Stimulated activated CD4-positive, alpha-beta T cell treated with anti-CD3 and anti-CD28 coated beads, Interleukin-15, amount 100 ng/mL, for 1 hour (primary cell): ENCODE data around the gene ARHGAP25.

ENCODE experiments used
- DNase-seq, 2 donors: peaks; one replicate each; pipeline ENCODE4 v3.0.0-alpha.2; 2020; ENCODE audit warnings: low read depth in 1 of 2, low spot score in 1 of 2

ARHGAP25 gene, protein sequence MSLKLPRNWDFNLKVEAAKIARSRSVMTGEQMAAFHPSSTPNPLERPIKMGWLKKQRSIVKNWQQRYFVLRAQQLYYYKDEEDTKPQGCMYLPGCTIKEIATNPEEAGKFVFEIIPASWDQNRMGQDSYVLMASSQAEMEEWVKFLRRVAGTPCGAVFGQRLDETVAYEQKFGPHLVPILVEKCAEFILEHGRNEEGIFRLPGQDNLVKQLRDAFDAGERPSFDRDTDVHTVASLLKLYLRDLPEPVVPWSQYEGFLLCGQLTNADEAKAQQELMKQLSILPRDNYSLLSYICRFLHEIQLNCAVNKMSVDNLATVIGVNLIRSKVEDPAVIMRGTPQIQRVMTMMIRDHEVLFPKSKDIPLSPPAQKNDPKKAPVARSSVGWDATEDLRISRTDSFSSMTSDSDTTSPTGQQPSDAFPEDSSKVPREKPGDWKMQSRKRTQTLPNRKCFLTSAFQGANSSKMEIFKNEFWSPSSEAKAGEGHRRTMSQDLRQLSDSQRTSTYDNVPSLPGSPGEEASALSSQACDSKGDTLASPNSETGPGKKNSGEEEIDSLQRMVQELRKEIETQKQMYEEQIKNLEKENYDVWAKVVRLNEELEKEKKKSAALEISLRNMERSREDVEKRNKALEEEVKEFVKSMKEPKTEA

DNA sequence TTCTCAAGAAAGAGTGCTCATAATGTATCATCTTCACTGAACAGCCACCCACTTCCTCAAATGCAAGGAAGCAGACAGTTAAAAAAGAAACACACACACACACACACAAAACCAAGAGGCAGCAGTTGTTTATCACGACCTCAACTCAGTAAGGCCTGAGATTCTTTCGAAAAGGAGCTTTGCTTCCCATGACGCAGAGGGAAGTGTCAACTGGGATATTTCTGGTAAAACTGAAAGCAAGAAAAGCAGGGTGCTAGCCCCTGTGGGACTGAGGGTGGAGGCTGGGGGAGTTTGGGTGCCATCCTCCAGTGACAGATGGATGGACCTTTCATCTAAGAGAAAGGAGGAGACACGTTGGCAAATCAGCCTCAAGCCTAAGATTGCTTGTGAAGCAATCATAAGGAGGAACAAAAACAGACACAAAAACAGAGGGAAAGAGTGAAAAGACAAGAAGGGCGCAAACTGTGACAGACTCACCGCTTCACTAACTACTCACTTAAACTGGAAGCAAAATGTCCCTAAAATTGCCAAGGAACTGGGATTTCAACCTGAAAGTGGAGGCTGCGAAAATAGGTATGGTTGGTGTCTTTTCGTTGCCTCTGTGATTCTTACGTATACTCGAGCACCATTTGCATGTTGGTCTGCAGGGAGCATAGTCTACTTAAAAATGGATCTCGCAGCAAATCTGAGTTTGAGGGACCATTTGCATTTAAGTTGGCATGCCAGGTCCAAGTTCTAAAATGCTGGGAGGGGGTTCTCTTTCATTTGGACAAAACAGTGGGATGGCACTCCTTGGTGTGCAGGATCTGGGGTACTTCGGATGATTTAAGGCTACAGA lies at the start of gene ARHGAP25:
ARHGAP25 (plus strand) TSS at position 124 of the 838 bp plus-strand sequence; CDS start at position 513, 389 bp downstream.
- no peak for DNase-seq

DNA sequence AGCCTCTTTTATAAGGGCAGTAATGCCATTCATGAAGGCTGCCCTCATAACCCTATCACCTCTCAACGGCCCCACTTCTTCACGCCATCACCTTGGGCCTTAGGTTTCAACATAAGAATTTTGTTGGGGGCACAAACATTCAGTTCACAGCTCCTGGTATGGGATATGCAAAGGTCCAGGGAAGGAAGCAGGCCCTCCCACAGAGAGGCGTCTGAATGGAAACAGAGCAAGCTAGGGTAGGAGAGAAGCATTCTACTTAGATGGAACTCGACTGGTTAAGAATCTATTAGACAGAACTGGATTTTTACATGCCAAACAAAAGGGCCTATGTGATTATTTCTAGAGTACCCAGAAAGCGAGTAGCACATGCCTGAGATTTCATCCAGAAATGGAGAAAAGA lies 48.4 kb upstream of the ARHGAP25 start:
- DNase-seq = no peak

DNA sequence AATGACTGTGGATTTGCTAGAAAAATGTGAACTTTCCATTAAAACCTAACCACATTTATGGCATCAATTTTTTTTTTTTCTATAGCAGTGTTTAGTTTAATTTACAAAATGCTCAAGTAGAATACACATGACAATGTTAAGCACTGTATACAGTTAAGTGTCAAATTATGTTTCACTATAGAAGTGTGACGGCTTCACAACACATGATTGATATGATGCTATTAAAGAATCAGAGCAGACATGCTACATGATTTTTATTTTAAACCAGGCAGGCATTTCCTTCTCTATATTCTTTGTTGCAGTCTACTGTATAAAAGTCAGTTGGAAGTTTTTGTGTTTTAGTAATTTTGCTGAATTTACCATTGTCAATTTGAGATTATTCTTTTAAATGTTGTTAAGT lies 47.6 kb upstream of the ARHGAP25 start:
- no peak for DNase-seq

DNA sequence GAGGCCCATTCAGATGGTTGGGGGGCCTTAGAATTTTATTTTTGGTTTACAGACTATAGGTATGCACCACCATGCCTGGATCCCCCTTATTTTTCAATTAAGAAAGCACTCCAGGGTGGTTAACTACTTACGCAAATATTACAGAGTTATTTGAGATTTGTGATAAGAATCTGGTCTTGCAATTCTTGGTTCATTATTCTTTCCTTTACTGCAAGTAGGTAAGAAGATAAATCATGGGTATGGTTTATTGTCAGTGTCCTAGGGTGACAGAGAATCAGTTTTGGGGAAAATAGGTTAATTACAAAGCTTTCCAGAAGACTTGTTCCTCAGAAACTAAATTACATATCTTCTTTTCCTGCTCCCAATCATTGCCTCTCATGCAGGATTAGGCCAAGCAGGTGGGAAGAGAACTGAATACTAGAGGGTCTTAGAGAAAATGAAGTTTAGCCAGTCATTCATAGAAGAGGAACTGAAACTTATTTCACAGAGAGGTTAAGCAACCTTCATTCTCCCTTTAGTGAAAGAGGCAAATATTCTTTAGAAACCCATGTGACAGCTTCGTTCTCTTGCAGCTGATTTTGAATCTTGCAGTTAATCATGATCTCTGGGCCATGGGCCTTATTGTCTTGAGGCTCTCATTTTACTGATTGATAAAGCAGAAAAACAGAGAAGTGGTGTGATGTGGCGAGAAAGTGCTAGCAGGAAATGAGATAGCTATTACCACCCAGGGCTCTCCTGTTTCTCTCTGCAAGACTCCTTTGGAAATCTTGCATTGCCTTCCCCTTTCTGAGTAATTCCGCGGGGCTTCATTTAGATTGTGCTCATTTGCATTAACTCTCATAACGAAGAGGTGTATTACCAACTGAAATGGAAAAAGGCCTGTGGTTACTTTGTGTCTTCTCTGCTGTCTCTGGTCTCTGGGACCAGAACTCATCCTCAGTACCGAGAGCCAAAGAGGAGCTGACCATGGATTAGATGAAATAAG lies 44.8 kb upstream of the ARHGAP25 start:
- DNase-seq = no peak

DNA sequence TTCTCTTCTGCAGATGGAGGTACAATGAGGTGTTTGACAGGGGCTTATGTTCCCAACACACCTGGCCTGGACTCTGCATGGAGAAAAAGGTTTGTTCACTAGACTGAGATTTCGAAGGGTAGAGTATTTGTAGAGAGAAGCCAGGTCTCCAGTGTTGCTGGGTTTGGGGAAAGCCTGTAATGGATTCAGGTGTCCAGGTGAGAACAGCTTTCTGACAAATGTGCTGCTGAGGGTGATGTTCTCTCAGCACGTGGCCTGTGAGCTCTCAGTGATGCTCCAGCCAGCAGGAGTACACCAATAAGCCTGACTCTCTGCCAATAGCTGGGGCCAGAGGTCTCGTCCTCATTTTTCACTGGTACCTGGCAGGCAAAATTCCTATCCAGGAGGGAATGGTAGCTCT lies 43.8 kb upstream of the ARHGAP25 start:
- no peak for DNase-seq

DNA sequence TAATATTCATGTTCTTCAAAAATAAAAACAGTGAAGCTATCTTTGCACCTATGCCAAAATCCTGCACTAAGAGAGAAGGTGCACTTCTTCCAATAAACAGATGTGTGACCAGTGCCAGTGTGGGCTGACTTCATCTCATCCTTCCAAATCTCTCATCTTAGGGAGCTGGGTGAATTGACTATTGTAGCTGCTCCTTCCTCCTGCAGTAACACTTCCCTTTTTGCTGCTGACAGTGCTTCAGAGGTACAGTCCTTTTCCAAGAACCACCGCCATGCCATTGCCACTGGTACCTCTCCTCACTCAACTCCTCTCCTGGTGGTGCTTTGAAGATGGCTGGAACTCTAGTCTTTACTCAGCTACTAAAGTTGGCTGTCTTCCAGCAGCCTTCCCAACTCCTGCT lies 42.1 kb upstream of the ARHGAP25 start:
- no peak for DNase-seq

DNA sequence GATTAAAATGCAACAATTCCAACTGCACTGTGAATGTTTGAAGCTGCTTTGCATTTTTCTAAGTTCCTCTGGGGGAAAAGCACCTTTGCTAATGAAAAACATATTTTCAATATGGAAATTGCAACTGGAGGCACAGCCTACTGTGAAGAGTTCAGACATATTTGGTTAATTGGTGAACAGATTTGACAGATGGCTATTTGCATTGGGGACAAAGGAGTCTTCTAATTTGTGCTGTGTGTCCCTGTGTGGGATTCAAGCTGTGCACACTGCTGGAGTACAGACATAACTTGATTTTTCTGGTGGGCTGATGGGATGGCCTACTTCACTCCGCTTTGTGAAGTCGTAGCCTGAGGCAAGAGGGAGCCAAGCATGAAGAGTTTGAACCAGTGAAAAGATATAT lies 40.7 kb upstream of the ARHGAP25 start:
- DNase-seq = no peak

DNA sequence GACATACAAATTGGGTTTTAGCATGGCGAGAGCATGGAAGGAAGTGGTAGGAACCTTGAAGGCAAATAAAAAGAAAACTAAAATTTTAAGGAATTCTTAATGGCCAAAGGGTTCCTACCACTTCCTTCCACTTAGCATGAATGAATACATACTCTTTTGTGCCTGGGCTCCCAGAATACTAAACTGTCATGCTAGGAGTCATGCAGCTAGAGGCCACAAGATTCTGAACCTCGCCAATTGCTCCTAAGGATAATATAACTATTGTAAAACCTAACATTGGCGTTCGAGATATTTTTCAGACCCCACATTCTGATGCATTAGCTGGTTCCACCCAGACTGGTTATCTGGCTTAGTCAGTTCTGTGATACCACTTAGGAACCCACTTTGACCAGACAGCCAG lies 38.6 kb upstream of the ARHGAP25 start:
- DNase-seq = no peak

DNA sequence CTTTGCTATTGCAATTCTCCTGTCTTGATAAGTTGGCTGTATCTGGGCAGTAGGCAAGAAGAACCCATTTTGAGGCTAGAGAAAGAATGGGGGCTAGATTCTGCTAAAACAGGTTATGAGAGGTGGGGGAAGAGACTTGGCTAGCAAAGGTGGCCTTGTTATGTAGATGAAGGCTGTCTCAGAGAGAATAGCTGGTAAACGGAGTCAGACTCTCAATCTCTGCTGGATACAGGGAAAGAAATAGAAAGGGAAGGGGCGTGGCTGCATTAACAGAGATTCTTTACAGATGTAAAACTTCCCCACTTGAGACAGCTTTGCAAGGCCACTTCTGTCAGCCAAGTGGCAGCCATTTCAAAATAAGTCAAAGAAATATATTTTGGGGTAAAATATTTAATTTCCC lies 38.1 kb upstream of the ARHGAP25 start:
- no peak for DNase-seq

DNA sequence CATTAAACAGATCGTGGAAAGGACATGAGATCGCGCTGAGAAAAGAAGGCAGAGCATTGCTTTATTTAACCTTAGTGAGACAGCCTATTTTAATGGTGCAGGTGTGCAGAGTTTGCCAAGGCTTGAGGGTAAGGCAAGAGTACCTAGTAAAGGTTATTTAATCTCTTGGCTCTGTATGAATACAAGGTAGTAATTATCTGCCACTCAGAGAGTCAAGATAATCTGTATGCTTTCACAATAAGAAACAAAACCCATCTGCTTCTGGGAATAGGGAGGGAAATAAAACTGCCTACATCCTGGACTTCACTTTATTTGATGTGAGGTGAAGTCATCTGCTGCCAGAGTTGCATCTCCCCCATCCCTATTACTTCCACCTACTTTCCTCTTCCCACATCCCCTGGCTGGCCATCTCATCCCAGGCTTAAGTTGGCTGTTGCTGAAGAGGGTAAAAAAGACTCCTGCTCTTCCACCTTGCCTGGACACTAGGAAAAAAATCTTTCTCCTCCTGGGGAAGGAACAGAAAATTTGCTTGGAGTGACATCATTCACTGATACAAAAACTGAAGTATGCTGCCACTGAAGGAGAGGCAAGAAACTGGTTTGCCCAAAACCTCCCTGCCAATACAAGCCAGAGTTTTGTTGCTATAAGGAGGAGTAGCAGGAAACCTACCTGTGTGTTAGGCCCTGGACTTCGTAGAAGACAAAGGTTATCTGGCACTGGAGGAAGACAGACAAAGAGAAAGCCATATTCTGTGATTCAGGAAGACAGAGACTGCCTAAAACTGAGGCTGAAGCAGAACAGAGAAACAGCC lies 35.8 kb upstream of the ARHGAP25 start:
- no peak for DNase-seq

DNA sequence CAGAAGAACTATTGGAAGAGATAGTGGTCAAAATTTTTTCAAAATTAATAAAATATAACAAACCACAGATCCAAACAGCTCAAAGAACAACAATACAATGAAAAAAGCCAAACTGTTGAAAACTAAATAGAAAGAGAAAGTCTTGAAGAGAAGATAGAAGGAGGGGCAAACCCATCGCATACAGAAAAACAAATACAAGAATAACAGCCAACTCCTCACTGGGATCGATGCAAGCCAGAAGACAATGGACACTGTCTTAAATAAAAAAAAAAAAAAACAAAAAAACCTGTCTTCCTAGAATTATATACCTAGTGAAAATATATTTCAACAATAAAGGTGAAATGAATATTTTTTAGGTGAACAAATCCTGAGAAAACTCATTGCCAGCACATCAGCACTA lies 34.1 kb upstream of the ARHGAP25 start:
- no peak for DNase-seq

DNA sequence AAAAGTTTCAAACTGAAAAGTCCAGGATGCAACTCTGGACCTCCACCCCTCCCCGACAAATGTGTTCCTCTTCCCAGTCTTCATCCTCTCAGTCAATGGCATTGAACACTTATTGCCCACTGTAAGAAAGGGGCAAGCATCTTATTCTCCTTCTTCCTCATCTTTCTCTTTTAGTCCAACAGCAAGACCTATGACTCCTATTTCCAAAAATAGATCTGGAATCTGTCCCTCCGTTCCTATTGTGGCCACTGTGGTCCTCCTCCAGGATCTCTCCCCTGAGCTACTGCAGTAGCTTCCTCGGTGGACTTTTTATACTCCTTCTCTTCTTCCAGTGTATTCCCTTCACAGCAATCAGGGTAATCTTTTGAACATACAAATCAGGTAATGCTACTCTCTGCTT lies 28.0 kb upstream of the ARHGAP25 start:
- no peak for DNase-seq

DNA sequence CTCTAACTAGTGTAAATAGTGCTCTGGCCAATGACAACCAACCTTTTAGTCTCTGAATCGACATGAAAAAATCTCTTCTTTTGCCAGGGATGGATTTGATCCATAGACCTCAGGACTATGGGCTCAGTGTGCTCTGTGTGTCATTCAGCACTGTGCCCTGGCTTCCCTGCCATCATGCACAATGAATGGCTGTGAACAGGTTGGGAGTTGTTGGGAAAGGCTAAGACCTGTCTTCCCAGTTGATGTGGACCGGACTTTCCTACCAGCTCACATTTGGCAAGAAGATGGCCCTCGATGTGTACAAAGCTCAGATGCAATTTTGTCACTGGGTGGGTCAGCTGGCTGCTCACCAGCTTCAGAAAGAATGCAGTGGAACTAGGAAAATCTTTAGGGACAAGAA lies 26.0 kb upstream of the ARHGAP25 start:
- no peak for DNase-seq

DNA sequence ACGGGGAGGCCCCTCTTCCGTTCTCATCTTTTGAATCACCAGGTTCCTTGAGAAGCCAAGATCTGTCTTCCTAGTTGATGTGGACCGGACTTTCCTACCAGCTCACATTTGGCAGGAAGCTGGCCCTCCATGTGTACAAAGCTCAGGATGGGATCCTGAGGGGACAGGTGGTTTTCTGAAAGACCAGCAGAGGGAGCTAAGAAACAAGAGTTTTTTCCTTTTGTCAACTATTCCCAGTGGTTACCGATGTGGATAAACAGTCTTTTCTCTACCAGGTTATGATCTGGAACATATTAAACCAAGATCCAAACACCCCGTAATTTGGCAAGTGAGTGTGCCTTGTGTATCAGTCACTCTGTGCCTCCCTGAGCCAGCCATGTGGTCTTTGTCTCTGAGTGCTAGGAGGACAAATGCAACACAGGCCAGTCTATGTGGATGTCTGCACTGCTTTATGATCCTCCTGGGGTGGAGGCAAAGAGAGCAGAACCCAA lies 25.1 kb upstream of the ARHGAP25 start:
- DNase-seq = no peak

DNA sequence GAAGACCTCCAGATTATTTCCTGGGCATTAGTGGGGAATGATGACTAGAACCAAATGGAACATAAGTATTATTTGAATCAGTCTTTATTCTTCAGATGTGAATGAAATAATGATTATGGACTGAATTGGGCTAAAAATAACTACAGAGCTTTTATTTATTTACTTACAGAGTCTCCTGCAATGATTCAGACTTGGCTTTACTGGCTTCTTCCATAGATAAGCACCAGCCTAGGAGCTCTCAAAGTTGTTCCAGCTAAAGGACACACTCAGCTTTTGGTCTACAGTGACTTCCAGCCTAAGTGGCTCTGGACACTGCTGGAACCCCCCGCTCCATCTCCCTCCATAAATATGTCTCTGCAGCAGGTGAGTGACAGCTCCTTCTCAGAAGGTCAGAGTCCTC lies 24.3 kb upstream of the ARHGAP25 start:
- no peak for DNase-seq

DNA sequence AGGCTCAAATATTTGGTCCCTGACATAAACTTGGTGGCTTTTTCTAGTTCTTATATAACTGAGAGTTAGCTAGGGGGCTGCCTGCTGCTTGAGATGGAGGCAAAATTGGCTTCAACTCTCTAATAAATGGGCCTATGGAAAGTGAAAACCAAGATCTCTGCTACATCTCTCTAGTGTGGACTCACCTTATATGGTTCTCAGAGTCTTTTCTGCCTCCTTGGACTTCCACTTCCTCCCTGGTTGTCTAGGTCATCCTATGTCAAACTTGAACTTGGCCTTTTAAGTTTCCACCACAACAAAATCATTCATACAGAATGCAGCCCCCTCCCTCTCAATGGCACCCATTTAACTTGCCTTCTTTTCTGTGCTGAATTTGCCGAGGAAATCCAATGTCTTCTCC lies 23.9 kb upstream of the ARHGAP25 start:
- no peak for DNase-seq

DNA sequence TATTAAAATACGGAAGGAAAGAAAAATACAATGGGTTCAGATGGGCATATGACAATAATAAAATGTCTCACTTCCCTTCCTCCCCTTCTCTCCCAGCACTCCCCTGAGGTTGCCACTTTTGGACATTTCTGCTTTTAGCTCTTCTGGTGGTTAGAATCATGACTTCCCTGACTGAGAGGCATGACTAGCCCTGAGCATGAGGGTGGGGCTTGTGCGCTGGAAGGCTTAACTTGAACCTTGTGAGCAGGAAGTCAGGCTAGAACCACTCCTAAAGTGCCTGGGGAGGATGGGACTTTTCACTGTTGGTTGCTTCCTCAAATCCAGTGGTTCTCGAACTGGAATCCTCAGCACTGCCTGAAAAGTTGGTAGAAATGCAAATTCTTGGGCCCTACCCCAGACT lies 19.7 kb upstream of the ARHGAP25 start:
- no peak for DNase-seq

DNA sequence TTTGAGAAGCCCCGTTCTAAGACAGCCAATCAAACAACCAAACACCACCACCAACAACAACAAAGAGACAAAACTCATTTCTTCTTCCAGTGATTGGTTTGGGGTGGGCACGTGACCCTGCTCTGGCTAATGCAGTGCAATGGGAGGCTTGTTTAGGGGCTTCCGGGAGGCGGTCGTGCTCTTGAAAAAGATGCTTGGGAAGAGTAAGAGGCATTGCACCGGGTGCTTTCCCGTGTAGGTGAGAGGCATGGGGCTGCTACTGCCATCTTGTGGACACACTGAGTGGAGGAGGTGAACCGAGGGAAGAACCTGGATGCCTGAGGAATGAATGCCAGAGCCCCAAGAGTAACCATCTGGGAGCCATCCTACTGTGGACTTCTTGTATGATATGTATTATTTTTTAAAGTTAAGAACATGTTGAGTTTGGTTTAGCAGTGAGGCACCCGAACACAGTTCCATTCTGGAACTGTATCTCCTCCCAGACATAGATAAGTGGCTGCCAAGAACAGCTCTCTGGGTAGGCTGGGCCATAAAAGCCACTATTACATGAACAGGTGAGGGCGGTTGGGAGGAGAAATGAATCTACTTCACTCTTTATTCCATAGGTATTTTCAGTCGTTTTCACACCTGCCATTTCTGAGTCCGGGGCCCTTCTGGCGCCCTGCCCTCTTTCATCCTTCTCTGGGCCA lies 19.1 kb upstream of the ARHGAP25 start:
- no peak for DNase-seq
